Dermis blood vessel endothelial cell (primary cell): Measurements from ENCODE around the gene SLC6A19. TPM values are rescaled to one million over a fixed set of nuclear protein-coding genes. Genes with fewer than 3 reads are reported as not detected.
"Not testable (repeated sequence)": the region's sequence is repeated elsewhere in the genome, so short reads cannot be mapped to it uniquely, and the experiment has no call there.

Experiments
- DNase-seq: peaks from one replicate; pipeline ENCODE4 v3.0.0; 2010
- total RNA-seq: library from RNA; depleted of rRNA; stranded (reverse); fragments of >200 nt; gene quantifications from 2 replicates; pipeline ENCODE4 v1.2.3, GENCODE V29; 2014

SLC6A19 gene
- total RNA-seq, 1 donor from 2014 or later, result not detected

- no peak for DNase-seq
Observed at GRCh38 chr5:1223278-1223670, 21.9 kb downstream of the SLC6A19 start.

GRCh38 chr5:1224631-1225030 lies 23.2 kb downstream of the SLC6A19 start:
- DNase-seq, result no peak

GRCh38 chr5:1225081-1225480 lies 23.7 kb downstream of the SLC6A19 start, which contains the start of gene SLC6A18:
Gene SLC6A18 (plus strand): TSS chr5:1225381. CDS start chr5:1225478, 97 bp downstream.
- no peak for DNase-seq

GRCh38 chr5:1226231-1226630 lies 24.8 kb downstream of the SLC6A19 start:
- no peak for DNase-seq

- no peak for DNase-seq
Observed at GRCh38 chr5:1226839-1227581, 25.6 kb downstream of the SLC6A19 start.

- peak; percentile 6 for DNase-seq
Observed at GRCh38 chr5:1227667-1228066, 26.3 kb downstream of the SLC6A19 start.

- DNase-seq, result no peak
Observed at GRCh38 chr5:1228120-1228519, 26.7 kb downstream of the SLC6A19 start.

- not testable (repeated sequence) for DNase-seq
Observed at GRCh38 chr5:1229023-1229422, 27.6 kb downstream of the SLC6A19 start.

GRCh38 chr5:1229822-1230221 lies 28.4 kb downstream of the SLC6A19 start:
- no peak for DNase-seq

- DNase-seq, result no peak
Observed at GRCh38 chr5:1230551-1230950, 29.2 kb downstream of the SLC6A19 start.

GRCh38 chr5:1231354-1231905 lies 30.0 kb downstream of the SLC6A19 start:
- DNase-seq, result no peak

GRCh38 chr5:1232780-1233179 lies 31.4 kb downstream of the SLC6A19 start:
- no peak for DNase-seq

- no peak for DNase-seq
Observed at GRCh38 chr5:1235379-1235778, 34.0 kb downstream of the SLC6A19 start.

GRCh38 chr5:1235838-1236237 lies 34.4 kb downstream of the SLC6A19 start:
- DNase-seq, result no peak

- DNase-seq, result no peak
Observed at GRCh38 chr5:1239505-1240251, 38.3 kb downstream of the SLC6A19 start.

GRCh38 chr5:1240496-1241260 lies 39.3 kb downstream of the SLC6A19 start:
- DNase-seq, result no peak

GRCh38 chr5:1241509-1242080 lies 40.2 kb downstream of the SLC6A19 start:
- no peak for DNase-seq

GRCh38 chr5:1242733-1243486 lies 41.5 kb downstream of the SLC6A19 start:
- DNase-seq, result no peak

GRCh38 chr5:1243487-1244130 lies 42.2 kb downstream of the SLC6A19 start:
- no peak for DNase-seq

- no peak for DNase-seq
Observed at GRCh38 chr5:1244255-1244654, 42.9 kb downstream of the SLC6A19 start.

- DNase-seq, result no peak
Observed at GRCh38 chr5:1244976-1245375, 43.6 kb downstream of the SLC6A19 start.
